HL-60/S4 treated with retinoic acid at 250 ng/mL for 4 days and 3 days (cell line): ENCODE results near the gene MRPS16.
"Not testable (repeated sequence)": the region's sequence is repeated elsewhere in the genome, so short reads cannot be mapped to it uniquely, and the experiment has no call there.

Experiments
- in situ Hi-C: fragments of 300-500 bp; cut with MboI; formaldehyde crosslinking; loops from 2 replicates; pipeline ENCODE4 v1.7.0; 2022; ENCODE audit warnings: low sequenced_read_pairs

Gene MRPS16

DNA sequence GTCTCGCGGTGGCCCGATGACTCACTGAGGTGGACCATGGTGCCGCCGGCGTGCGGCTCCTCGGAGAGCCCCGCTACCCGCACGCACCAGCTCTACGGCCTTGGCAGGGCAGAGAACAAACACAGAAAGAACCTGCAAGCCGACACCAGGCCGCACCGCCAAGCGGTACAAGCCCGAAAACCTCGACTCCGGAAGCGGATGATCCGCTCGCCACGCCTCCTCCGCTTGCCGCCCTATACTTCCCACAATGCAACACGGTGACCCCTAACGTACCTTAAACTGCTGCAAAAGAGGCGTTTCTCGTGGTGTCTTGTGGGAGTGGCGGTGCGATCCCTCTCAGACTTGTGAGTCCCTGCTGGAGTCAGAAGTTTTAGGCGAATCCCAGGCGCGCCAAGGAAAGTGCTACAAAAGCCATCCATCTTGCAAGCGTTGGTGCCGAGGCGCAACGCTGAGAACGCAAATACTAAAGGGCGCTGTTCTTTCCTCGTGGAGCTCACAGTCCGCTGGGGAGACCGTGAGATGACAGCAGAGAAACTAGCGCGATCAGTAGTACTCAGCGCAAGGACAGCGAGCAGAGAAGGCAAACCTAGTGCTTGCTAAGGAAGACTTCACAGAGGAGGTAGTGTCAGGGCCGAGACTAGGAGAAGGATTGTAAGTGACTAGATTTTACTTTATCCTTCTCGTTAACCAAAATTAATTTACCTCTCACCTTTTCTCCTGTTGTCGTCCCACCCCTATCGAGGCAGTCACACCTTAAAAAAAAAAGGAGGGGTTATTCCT, at the start of gene MRPS16:
MRPS16 (minus strand) TSS at position 200 of the 780 bp plus-strand sequence; CDS start at position 38, 162 bp downstream.
- in situ Hi-C loops, result no loop called here

DNA sequence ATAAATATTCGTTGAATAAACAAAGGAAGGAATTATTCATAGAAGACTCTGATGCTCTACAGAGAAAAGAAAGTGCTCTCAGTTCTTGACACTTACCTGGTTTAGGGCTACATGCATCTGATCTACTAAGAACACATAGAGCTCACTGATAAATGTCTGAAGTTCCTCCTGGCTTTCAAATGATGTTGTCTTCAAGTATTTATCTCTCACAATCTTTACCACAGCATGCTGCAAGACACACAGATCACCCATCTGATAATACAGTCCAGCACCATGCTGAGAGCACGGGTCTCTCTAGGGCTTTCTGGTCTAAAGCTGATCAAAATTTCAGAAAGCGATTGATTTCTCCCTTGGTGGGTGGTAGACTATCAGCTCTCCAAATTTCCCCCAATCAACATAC, 44.5 kb upstream of the MRPS16 start:
- in situ Hi-C loops, result no loop called here

DNA sequence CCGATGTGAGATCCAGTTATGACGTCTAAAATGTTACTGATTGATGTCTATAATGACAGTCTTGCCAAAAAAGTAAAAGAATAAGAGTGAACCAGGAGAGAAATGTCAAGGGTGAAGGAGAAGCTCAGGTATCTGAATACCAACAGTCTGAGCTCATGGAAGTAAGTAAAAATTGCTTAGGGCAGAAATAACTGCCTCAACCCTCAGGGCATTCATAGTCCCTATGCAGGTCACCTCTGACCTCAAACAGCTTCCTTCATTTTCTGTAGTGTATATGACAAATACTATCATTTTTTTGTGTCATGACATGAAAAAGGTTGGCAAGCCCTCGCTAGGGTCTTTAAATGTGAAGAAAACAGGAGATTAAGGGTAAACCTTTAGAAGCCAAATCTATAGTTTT, 41.0 kb upstream of the MRPS16 start:
- in situ Hi-C loops, result no loop called here

DNA sequence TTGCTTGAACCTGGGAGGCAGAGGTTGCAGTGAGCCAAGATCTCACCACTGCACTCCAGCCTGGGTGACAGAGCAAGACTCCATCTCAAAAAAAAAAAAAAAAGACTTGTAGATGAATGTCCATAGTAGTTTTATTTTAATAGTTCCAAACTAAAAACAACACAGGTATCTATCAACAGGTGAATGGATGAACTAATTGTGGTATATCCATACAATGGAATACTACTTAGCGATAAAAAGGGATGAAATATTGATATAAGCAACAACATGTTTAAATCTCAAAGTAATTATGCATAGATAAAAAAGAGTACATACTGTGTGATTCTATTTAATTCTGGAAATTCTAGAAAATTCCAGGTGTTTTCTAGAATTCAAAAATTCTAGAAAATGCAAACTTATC, 37.5 kb upstream of the MRPS16 start:
- in situ Hi-C loops, result no loop called here

DNA sequence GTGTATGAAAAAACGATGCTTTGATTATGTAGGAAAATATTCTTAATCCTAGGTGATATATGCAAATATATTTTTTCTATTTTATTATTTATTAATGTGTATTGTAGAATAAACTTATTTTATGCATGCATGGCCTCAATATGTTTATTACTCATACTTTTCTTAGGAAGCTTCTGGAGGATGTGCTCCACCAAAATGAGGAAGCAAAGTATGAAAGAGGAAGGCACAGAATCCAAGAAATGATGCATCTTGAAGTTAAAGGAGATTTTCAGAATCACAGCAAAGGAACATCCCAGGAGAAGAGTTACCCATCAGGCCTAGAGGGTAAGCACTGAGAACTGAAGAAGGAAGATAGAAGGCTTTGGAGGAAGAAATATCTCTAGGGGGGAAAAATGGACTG, 35.0 kb upstream of the MRPS16 start:
- in situ Hi-C loops, result no loop called here

DNA sequence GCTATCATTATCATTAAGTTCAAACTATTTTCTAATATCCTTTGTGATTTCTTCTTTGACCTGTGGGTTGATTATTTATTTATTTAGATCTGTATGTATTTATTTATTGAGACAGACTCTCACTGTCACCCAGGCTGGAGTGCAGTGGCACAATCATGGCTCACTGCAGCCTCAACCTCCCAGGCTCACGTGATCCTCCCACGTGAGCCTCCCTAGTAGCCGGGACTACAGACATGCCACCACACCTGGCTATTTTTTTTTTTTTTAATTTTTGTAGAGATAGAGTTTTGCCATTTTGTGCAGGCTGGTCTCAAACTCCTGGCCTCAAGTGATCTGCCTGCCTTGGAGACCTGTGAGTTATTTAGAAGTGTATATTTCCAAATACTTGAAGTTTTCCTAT, 28.7 kb upstream of the MRPS16 start:
- in situ Hi-C loops, result no loop called here

DNA sequence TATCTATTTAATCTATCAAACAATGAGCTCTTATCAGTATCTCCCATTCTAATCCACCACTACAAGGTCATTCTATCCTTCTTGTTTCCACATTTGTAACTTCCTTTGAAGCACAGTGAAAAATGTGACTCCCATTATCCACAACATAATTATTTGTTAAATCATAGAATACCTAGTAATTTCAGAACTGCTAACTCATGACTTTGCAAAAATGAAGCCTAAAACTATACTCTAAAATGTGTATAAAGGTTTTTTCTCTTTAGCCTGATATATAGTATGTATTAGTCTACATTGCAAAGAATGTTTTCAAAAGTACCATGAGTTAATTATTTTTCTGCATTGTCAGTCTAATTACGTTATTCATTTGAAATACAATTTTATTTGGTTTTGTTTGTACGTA, 12.0 kb upstream of the MRPS16 start:
- in situ Hi-C loops, result no loop called here

DNA sequence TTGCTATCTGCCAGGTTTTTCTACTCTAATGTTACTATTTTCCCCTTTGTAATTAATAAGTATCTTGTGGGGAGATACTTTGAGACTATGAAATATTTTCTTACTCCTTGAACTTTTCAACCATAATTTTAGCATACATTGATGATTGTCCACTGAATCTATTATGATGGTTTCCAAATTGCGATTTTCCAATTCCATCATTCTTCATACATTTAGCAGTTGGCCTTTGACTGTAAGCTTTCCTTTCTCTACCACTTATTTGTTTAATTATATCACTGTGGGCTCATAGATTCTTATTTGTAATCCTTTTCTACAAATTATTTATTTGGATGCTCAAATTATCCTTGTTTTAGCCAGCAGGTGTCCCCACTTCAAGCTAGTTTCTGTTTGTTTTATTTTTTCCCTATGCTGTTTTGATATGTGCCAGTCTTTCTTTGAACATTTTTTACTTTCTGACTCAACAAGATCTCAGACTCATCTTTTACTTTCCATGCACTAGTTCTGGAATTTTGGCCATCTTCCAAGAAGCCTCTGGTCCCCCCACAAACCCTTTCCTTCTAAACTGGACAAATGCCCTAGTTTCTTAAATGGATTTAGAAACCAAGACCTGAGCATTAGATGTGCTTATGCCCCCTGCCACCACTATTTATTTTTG, 11.4 kb upstream of the MRPS16 start:
- in situ Hi-C loops, result no loop called here

DNA sequence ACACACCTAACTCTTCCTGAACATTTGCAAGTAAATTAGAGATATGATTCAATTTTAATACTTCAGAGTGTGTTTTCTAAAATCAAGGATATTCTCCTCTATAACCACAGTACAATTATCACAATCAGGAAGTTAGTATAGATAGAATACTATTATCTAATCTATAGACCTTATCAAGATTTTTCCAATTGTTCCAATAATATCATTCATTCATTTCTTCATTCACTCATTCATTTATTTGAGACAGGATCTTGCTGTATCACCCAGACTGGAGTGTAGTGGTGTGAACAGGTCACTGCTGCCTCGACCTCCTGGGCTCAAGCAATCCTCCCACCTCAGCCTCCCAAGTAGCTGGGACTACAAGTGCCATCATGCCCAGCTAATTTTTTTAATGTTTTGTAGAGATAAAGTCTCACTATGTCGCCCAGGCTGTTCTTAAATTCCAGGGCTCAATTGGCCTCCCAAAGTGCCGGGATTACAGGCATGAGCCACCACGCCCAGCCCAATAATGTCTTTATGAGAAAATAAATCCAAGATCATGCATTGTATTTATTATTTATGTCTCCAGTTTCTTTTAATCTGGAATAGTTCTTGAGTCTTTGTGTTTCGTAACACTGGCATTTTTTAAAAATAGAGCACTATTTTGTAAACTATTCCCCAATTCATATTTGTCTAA, 10.6 kb upstream of the MRPS16 start:
- in situ Hi-C loops, result no loop called here

DNA sequence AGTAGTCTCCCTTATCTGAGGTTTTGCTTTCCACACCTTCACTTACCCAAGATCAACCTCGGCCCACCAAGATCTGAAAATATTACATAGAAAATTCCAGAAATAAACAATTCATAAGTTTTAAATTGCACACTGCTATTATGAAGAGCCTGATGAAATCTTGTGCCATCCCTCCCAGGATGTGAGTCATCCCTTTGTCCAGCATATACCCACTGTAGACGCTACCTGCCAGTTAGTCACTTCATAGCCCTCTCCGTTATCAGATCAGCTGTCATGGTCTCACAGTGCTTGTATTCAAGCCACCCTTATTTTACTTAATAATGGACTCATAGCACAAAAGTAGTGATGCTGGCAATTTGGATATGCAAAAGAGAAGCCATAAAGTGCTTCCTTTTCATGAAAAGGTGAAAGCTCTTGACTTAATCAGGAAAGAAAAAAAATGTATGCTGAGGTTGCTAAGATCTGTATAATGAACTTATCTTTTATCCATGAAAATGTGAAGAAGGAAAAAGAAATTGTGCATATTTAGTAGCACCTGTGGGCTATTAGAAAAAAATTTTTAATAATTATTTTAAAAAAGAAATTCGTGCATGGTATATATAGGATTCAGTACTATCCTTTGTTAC, 9.8 kb upstream of the MRPS16 start:
- in situ Hi-C loops, result no loop called here

DNA sequence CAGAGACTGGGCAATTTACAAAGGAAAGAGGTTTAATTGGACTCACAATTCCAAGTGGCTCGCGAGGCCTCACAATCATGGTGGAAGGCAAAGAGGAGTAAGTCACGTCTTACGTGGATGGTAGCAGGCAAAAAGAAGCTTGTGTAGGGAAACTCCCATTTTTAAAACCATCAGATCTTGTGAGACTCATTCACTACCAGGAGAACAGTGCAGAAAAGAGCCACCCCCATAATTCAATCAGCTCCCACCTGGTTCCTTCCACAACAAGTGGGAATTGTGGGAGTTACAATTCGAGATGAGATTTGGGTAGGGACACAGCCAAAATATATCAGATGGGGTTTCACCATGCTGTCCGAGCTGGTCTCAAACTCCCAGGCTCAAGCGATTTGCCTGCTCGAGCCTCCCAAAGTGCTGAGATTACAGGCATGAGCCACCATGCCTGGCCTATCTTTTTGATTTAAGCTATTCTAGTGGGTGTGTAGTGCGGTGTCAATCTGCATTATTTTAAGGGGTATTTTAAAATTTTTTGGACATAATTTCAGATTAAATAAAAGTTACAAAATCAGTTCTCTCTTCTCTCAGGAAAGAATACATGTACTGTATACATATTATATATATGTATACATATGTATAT, 9.0 kb upstream of the MRPS16 start:
- in situ Hi-C loops, result no loop called here

DNA sequence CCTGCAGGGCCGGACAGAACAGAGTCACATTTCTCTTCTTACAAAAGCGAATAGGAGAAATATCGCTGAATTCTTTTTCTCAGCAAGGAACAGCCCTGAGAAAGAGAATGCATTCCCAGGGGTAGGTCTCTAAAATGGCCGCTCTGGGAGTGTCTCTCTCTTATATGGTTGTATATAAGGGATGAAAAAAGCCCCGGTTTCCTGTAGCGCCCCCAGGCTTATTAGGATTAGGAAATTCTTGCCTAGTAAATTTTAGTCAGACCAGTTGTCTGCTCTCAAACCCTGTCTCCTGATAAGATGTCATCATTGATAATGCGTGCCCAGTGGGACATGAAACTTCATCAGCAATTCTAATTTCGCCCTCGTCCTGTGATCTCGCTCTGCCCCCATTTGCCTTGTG, 6.2 kb upstream of the MRPS16 start:
- in situ Hi-C loops, result not testable (repeated sequence)

DNA sequence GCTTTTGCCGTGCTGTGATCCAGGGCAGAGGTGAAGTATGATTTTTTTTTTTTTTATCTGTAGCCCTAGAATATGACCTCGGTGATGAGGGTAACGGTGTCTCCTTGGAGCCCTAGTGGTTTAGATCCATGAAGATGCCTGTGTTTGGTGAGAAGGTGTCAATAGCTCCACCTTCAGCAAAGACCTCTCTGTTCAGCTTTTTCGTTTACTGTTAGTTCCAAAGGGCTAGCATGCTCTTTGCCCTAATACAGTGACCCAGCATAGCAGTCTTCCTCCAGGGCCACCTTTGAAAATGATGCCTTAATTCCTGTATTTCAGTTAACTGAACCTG, 746 bp upstream of the MRPS16 start:
- in situ Hi-C loops, result no loop called here

DNA sequence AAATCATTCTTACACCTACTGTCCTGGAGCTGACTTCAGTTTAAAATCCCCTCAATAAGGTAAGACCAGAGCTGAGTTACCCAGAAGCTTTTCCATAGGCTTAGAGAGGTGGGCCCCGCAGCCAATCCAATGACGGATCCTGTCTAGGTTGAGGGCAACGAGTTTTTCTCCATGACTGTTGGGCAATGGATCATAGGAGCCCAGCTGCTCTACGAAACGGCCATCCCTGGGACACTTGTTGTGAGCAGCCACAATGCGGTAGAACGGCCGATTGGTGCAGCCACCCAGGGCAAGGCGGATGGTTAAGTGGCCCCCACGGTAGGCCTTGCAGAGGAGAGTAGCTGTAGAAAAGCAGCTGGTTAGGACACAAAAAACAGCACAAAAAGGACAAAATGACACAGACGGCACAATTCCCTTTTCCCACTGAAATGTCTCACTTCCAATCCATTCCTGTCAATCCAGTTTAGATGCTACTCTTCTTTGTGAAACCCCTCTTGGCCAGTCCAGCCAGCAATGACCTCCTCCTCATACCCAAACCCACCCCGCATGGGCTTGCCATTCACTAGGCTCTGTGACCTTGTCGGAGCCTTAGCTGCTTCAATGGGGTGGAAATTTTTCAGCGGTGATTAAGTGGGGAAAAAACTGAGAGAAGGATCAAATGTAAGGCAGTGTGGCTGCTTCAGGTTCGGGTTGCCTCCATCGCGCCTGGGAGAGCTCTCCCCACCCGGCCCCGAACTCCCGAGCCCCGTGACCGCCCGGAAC, 580 bp downstream of the MRPS16 start:
- in situ Hi-C loops, result no loop called here

DNA sequence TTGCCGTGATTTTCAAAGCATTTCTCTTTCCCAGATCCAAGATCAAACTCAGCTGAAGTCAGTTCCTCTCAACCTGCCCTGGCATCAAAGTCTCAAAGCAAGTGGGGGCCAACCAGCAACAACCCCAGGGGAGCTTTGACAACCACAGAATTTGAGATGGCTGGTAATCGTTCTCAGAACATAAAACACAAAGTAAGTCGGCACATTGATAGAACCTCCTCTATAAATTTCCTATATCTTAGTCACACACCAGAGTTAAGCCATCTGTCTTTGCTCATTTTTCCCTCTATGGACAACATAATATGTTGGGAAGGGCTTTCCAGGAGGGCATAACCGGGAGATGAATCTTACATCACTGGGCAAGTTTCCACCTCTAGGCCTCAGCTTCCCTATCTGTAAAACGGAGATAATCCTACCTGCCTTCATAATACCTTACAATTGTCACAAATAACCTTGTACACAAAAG, 4.2 kb downstream of the MRPS16 start:
- in situ Hi-C loops, result no loop called here

DNA sequence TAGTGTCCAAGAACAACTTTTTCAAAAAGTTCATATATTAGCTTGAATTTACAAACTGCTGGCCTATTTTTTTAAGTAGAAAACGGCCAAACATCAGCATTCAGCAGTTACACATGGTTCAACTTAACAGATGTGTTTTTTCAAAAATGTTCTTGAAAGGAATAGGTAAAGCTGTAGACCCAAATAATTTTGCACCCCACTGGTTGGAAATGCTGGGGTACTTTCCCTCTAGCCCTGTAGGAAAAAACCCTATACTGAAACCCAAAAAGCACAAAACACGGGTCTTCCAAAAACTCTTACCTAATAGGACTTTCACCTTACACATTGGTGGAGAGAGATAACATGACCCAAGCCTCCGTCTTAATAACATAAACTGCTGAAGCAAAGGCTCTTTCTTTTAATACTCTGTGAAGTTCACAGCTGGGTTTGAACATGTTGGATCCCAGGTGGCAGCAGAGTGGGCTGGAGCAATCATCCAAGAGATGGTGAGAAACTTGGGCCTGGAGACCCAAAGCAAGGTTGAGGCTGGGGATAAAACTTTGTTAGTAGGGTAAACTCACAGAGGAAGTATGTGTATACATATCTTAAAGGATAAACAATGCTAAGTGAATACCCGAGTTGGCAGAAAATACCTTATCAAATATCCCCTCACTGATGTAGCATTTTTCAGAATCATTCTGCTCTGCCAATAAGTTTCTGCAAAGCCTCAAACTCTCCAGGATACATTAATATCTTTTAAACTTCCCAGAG, 4.8 kb downstream of the MRPS16 start:
- in situ Hi-C loops, result no loop called here

DNA sequence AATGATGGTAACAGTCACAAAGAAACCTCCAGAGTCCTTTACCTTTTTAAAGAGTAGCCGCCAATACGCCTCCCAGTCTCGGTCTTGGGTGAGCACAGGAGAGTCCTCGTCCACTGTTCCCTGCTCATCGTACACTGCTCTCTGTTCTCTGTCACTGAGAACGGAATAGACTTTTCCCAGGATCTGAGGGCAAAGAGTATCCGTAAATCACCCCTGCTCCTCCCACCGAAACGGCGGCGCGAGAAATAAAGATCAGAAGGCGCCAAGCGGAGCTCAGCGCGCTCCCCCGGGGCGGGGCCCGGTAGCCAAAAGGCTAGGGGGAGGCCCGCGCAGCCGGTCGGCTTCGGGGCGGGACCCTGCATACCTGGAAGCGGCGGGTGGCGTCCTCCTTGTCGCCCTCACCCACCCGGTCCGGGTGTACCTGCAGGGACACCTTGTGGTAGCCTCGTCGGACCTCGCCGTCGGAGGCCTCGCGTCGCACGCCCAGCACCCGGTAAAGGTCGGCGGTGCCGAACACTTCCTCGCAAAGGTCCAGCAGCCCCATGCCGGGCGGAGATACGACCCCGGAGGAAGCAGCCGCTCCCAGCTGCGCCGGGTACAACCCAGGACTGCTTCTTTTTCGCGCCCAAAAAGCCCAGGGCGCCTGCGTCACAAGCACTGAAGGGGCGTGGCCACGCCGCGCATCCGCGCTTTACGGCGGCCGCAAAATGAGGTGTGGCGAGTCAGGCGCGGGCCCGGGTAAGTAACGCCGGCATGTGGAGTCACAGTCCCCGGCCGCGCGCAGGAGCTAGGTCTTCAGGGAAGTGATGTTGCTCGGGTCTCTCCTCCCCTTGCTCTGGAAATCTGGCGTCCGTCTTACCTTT, 5.6 kb downstream of the MRPS16 start, which contains the start of gene DNAJC9:
DNAJC9 (minus strand) TSS at position 610 of the 863 bp plus-strand sequence; CDS start at position 544, 66 bp downstream.
- in situ Hi-C loops, result no loop called here

DNA sequence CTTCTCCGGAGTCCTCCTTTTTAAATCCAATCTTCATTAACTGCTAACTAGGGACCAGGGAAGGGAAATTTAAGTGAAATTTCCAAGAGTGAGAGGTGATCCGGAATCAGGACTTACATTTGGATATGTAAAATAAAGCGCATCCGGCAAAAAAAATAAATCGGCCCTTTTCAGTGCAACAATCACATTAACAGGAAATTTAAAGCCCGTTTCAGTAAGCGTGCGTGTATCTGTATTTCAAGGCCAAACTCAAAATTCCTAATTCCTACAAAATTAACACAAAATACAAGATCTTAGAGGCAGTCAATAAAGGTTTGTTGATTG, 6.2 kb downstream of the MRPS16 start:
- in situ Hi-C loops, result no loop called here
